Activated CD4-positive, alpha-beta T cell treated with anti-CD3 and anti-CD28 coated beads for 1 hour (primary cell): ENCODE measurements around the gene MDM1.

Source experiments
- DNase-seq: peaks from one replicate; pipeline ENCODE4 v3.0.0-alpha.2; 2020

The MDM1 gene

GRCh38 chr12:68354977-68355541 lies 22.9 kb upstream of the MDM1 start:
- no peak for DNase-seq

- no peak for DNase-seq
Observed at GRCh38 chr12:68352067-68352466, 19.9 kb upstream of the MDM1 start.

- no peak for DNase-seq
Observed at GRCh38 chr12:68350753-68351152, 18.6 kb upstream of the MDM1 start.

GRCh38 chr12:68349921-68350606 lies 17.9 kb upstream of the MDM1 start:
- no peak for DNase-seq

GRCh38 chr12:68349220-68349621 lies 17.1 kb upstream of the MDM1 start:
- DNase-seq: no peak

GRCh38 chr12:68348419-68348818 lies 16.3 kb upstream of the MDM1 start:
- no peak for DNase-seq

GRCh38 chr12:68345763-68346162 lies 13.6 kb upstream of the MDM1 start:
- no peak for DNase-seq

GRCh38 chr12:68344126-68344525 lies 12.0 kb upstream of the MDM1 start:
- no peak for DNase-seq

- DNase-seq: no peak
Observed at GRCh38 chr12:68342966-68343365, 10.8 kb upstream of the MDM1 start.

GRCh38 chr12:68341822-68342221 lies 9.7 kb upstream of the MDM1 start:
- no peak for DNase-seq

- no peak for DNase-seq
Observed at GRCh38 chr12:68340404-68341270, 8.5 kb upstream of the MDM1 start.

GRCh38 chr12:68336889-68337303 lies 4.7 kb upstream of the MDM1 start:
- no peak for DNase-seq

- DNase-seq: no peak
Observed at GRCh38 chr12:68335462-68335861, 3.3 kb upstream of the MDM1 start.

GRCh38 chr12:68334132-68334531 lies 2.0 kb upstream of the MDM1 start:
- no peak for DNase-seq

- DNase-seq: no peak
Observed at GRCh38 chr12:68332728-68333630, 817 bp upstream of the MDM1 start.

GRCh38 chr12:68331500-68331868 lies 678 bp downstream of the MDM1 start:
- DNase-seq: no peak

GRCh38 chr12:68327896-68328295 lies 4.3 kb downstream of the MDM1 start:
- DNase-seq: no peak

- DNase-seq: no peak
Observed at GRCh38 chr12:68326716-68327115, 5.4 kb downstream of the MDM1 start.

- no peak for DNase-seq
Observed at GRCh38 chr12:68325966-68326365, 6.2 kb downstream of the MDM1 start.

GRCh38 chr12:68324531-68324930 lies 7.6 kb downstream of the MDM1 start:
- DNase-seq: no peak

GRCh38 chr12:68321140-68321539 lies 11.0 kb downstream of the MDM1 start:
- DNase-seq: no peak

- no peak for DNase-seq
Observed at GRCh38 chr12:68319988-68320623, 12.1 kb downstream of the MDM1 start.
